Upper lobe of left lung (tissue), 4 donors: Measurements from ENCODE around the gene LILRB2.

Experiments used
- POLR2A ChIP-seq, 4 donors: fragments of 450-650 bp; IDR thresholded peaks; one replicate each; pipeline ENCODE4 v1.5.1; 2016 to 2017; ENCODE audit warnings: antibody characterized with exemption in 4 of 4, mild to moderate bottlenecking in 2 of 4
- TF ChIP-seq, protein P1 (sequence below), 6 experiments: fragments of 450-650 bp in 4 of 6; fragments of 200-600 bp in 2 of 6; sonication (generic) in 2 of 6; IDR thresholded peaks; one replicate each; pipeline ENCODE4 v1.5.1; 2016 to 2019; ENCODE audit warnings: antibody characterized with exemption in 6 of 6

DNA sequence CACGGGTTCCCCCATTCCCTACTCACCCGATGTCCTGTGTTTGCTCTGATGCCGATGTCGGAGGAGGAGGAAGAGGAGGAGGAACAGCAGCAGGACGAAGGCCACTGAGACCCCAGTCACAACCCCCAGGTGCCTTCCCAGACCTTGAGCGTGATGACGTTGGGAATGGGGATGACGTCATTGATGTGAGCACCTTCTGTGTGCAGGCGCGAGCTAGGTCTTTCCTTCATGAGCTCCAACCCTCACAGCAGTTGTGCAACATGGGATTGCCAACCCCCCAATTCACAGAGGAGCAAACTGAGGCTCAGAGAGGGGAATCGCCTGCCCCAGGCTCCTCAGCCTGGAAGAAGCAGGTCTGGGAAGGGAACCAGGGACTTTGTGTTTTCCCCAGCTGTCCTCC, 28.1 kb downstream of the LILRB2 start:
- TF ChIP-seq, protein P1, sequence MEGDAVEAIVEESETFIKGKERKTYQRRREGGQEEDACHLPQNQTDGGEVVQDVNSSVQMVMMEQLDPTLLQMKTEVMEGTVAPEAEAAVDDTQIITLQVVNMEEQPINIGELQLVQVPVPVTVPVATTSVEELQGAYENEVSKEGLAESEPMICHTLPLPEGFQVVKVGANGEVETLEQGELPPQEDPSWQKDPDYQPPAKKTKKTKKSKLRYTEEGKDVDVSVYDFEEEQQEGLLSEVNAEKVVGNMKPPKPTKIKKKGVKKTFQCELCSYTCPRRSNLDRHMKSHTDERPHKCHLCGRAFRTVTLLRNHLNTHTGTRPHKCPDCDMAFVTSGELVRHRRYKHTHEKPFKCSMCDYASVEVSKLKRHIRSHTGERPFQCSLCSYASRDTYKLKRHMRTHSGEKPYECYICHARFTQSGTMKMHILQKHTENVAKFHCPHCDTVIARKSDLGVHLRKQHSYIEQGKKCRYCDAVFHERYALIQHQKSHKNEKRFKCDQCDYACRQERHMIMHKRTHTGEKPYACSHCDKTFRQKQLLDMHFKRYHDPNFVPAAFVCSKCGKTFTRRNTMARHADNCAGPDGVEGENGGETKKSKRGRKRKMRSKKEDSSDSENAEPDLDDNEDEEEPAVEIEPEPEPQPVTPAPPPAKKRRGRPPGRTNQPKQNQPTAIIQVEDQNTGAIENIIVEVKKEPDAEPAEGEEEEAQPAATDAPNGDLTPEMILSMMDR (IDR thresholded peaks at IDR 0.05), result no peak
- TF ChIP-seq POLR2A (IDR thresholded peaks at IDR 0.05), result no peak
